CD4-positive, alpha-beta memory T cell (primary cell): ENCODE data around the gene MRC1. TPM values are rescaled to one million over a fixed set of nuclear protein-coding genes. Genes with fewer than 3 reads are reported as not detected.
"Not testable (repeated sequence)": the region's sequence is repeated elsewhere in the genome, so short reads cannot be mapped to it uniquely, and the experiment has no call there.

Source experiments
- CTCF ChIA-PET: fragments of 350-600 bp; sonication (Branson Sonifier 250); formaldehyde crosslinking; loops from one replicate; lab custom pipeline; 2021; ENCODE audit warnings: inconsistent platforms; ENCODE audit not compliant: partially characterized antibody; lab: Charles Lee
- POLR2A ChIA-PET: fragments of 350-600 bp; sonication (Branson Sonifier 250); formaldehyde crosslinking; loops from one replicate; lab custom pipeline; 2021; ENCODE audit not compliant: partially characterized antibody; lab: Charles Lee
- DNase-seq, 5 donors: peaks; one replicate each; pipeline versions ENCODE4 v3.0.0 to v3.0.0-alpha.2; 2020 to 2022; ENCODE audit warnings: mixed read lengths in 1 of 5
- H3K27ac ChIP-seq: one replicate; pipeline ENCODE4 v1.7.0; 2013; ENCODE audit warnings: low read depth, low read length
- H3K27me3 ChIP-seq: 2 replicates; pipeline ENCODE4 v1.7.0; 2013; ENCODE audit warnings: mild to moderate bottlenecking, low read length, moderate library complexity; ENCODE audit not compliant: insufficient read depth
- H3K36me3 ChIP-seq: 2 replicates; pipeline ENCODE4 v1.7.0; 2013; ENCODE audit warnings: mild to moderate bottlenecking, low read length, moderate library complexity; ENCODE audit not compliant: insufficient read depth
- H3K4me1 ChIP-seq: 2 replicates; pipeline ENCODE4 v1.7.0; 2013; ENCODE audit warnings: mild to moderate bottlenecking, low read length, moderate library complexity; ENCODE audit not compliant: insufficient read depth
- H3K4me3 ChIP-seq, 2 donors: one replicate each; pipeline ENCODE4 v1.7.0; 2013; ENCODE audit warnings: low read length in 2 of 2, mild to moderate bottlenecking in 1 of 2
- H3K9me3 ChIP-seq, 2 donors: one replicate each; pipeline ENCODE4 v1.7.0; 2013; ENCODE audit warnings: low read length in 2 of 2, control low read depth in 1 of 2; ENCODE audit not compliant: control insufficient read depth in 1 of 2
- H3K27ac Mint-ChIP-seq, 7 donors: one replicate each; pipeline ENCODE4 v1.8.0; 2020 to 2021; ENCODE audit warnings: mixed read lengths in 7 of 7, mild to moderate bottlenecking in 6 of 7, inconsistent platforms in 3 of 7, moderate library complexity in 3 of 7
- H3K27me3 Mint-ChIP-seq, 2 donors: one replicate each; pipeline ENCODE4 v1.8.0; 2020 to 2021; ENCODE audit warnings: mixed read lengths in 2 of 2
- H3K36me3 Mint-ChIP-seq, 2 donors: one replicate each; pipeline ENCODE4 v1.8.0; 2020 to 2021; ENCODE audit warnings: mixed read lengths in 2 of 2, inconsistent platforms in 1 of 2, mild to moderate bottlenecking in 1 of 2
- H3K4me1 Mint-ChIP-seq, 4 donors: one replicate each; pipeline ENCODE4 v1.8.0; 2020 to 2021; ENCODE audit warnings: mixed read lengths in 4 of 4, mild to moderate bottlenecking in 1 of 4
- H3K4me3 Mint-ChIP-seq, 8 donors: one replicate each; pipeline ENCODE4 v1.8.0; 2020 to 2021; ENCODE audit warnings: mixed read lengths in 8 of 8, mild to moderate bottlenecking in 7 of 8, moderate library complexity in 6 of 8, inconsistent platforms in 3 of 8
- H3K9me3 Mint-ChIP-seq, 8 donors: one replicate each; pipeline ENCODE4 v1.8.0; 2020 to 2021; ENCODE audit warnings: mixed read lengths in 8 of 8, mild to moderate bottlenecking in 5 of 8, inconsistent platforms in 3 of 8, moderate library complexity in 1 of 8
- intact Hi-C: fragments of 100-400 bp; cut with micrococcal nuclease; formaldehyde crosslinking; loops from one replicate; pipeline ENCODE4 v1.15.1; 2023
- polyA plus RNA-seq, 2 donors: library from polyadenylated mRNA; unstranded; fragments of 300-500 nt; fragmentation: Illumina TruSeq; gene quantifications; one replicate each; pipeline ENCODE4 v1.2.3, GENCODE V29; 2021
- total RNA-seq, 2 experiments: library from RNA; stranded (reverse); gene quantifications; one replicate each; pipeline ENCODE4 v1.2.3, GENCODE V29; 2021

The MRC1 gene
- total and polyA plus RNA-seq, 4 experiments from 2014 or later = 0.07 to 2.3 (median 1.9) TPM; not detected in 1

- H3K27ac ChIP-seq = no peak overlapping the region
- H3K27ac Mint-ChIP-seq = no peak overlapping the region
- DNase-seq = no peak
- no peaks in the 10 kb centered on the region for H3K27me3 ChIP-seq
- no peaks in the 10 kb centered on the region for H3K4me1 ChIP-seq
- no peak overlapping the region for H3K4me3 ChIP-seq
- intact Hi-C loops = no loop called here
- H3K9me3 Mint-ChIP-seq = peaks cover 0 to 8% (median 3%) of the 10 kb centered on the region in 8 donors
- CTCF ChIA-PET = no interaction called here
- H3K36me3 Mint-ChIP-seq = no peaks in the 10 kb centered on the region
- H3K4me3 Mint-ChIP-seq = no peak overlapping the region
- no peaks in the 10 kb centered on the region for H3K4me1 Mint-ChIP-seq
- H3K36me3 ChIP-seq = no peaks in the 10 kb centered on the region
- POLR2A ChIA-PET = no interaction called here
- no peaks in the 10 kb centered on the region for H3K9me3 ChIP-seq
- H3K27me3 Mint-ChIP-seq = peaks cover 0 to 3% of the 10 kb centered on the region in 2 donors
These were observed 105.3 kb downstream of the MRC1 start for GRCh38 chr10:17914169-17915045.

GRCh38 chr10:17915181-17915580 is 106.0 kb downstream of the MRC1 start:
- Histone ChIP-seq H3K4me1 (no peaks in the 10 kb centered on the region), H3K27ac (no peak overlapping the region), H3K27me3 (no peaks in the 10 kb centered on the region), H3K4me3 (no peak overlapping the region), H3K9me3 (no peaks in the 10 kb centered on the region), H3K36me3 (no peaks in the 10 kb centered on the region)
- Mint-ChIP-seq H3K4me1 (no peaks in the 10 kb centered on the region), H3K27me3 (peaks cover 0 to 3% of the 10 kb centered on the region in 2 donors), H3K36me3 (no peaks in the 10 kb centered on the region), H3K27ac (no peak overlapping the region), H3K4me3 (no peak overlapping the region), H3K9me3 (peaks cover 0 to 9% (median 4%) of the 10 kb centered on the region in 8 donors)
- ChIA-PET POLR2A (no interaction called here), CTCF (no interaction called here)
- DNase-seq = no peak
- intact Hi-C loops = no loop called here

GRCh38 chr10:17918187-17918903 is 109.2 kb downstream of the MRC1 start:
- intact Hi-C loops = no loop called here
- no peaks in the 10 kb centered on the region for H3K9me3 ChIP-seq
- CTCF ChIA-PET = no interaction called here
- H3K36me3 Mint-ChIP-seq = no peaks in the 10 kb centered on the region
- no peak overlapping the region for H3K27ac ChIP-seq
- peaks cover 0 to 9% (median 3%) of the 10 kb centered on the region in 8 donors for H3K9me3 Mint-ChIP-seq
- POLR2A ChIA-PET = no interaction called here
- no peak overlapping the region for H3K27ac Mint-ChIP-seq
- H3K4me1 Mint-ChIP-seq = no peaks in the 10 kb centered on the region
- H3K4me1 ChIP-seq = no peaks in the 10 kb centered on the region
- H3K36me3 ChIP-seq = no peaks in the 10 kb centered on the region
- peaks cover 0 to 1% of the 10 kb centered on the region in 2 donors for H3K27me3 Mint-ChIP-seq
- no peak for DNase-seq
- no peaks in the 10 kb centered on the region for H3K27me3 ChIP-seq
- H3K4me3 ChIP-seq = no peak overlapping the region
- H3K4me3 Mint-ChIP-seq = no peak overlapping the region

GRCh38 chr10:17921378-17921777 is 112.2 kb downstream of the MRC1 start:
- no peak overlapping the region for H3K27ac ChIP-seq
- Mint-ChIP-seq H3K4me3 (no peak overlapping the region), H3K9me3 (peaks cover 0 to 9% (median 3%) of the 10 kb centered on the region in 8 donors), H3K27ac (no peak overlapping the region), H3K36me3 (no peaks in the 10 kb centered on the region), H3K27me3 (peaks cover 0 to 1% of the 10 kb centered on the region in 2 donors), H3K4me1 (no peaks in the 10 kb centered on the region)
- H3K36me3 ChIP-seq = no peaks in the 10 kb centered on the region
- no peaks in the 10 kb centered on the region for H3K27me3 ChIP-seq
- intact Hi-C loops = no loop called here
- ChIA-PET POLR2A (no interaction called here), CTCF (no interaction called here)
- H3K9me3 ChIP-seq = no peaks in the 10 kb centered on the region
- no peak overlapping the region for H3K4me3 ChIP-seq
- DNase-seq = no peak
- no peaks in the 10 kb centered on the region for H3K4me1 ChIP-seq

GRCh38 chr10:17923728-17924127 is 114.6 kb downstream of the MRC1 start:
- Histone ChIP-seq H3K27ac (no peak overlapping the region), H3K4me1 (no peaks in the 10 kb centered on the region), H3K4me3 (no peak overlapping the region), H3K27me3 (no peaks in the 10 kb centered on the region), H3K9me3 (no peaks in the 10 kb centered on the region), H3K36me3 (no peaks in the 10 kb centered on the region)
- ChIA-PET CTCF (no interaction called here), POLR2A (no interaction called here)
- Mint-ChIP-seq H3K27me3 (no peaks in the 10 kb centered on the region), H3K36me3 (no peaks in the 10 kb centered on the region), H3K4me3 (no peak overlapping the region), H3K9me3 (peaks cover 0 to 9% (median 2%) of the 10 kb centered on the region in 8 donors), H3K4me1 (no peaks in the 10 kb centered on the region), H3K27ac (no peak overlapping the region)
- intact Hi-C loops = no loop called here
- DNase-seq = no peak

- no peaks in the 10 kb centered on the region for H3K4me1 Mint-ChIP-seq
- no peaks in the 10 kb centered on the region for H3K4me1 ChIP-seq
- DNase-seq = no peak
- H3K27ac ChIP-seq = no peak overlapping the region
- no peak overlapping the region for H3K4me3 ChIP-seq
- peaks cover 0 to 5% of the 10 kb centered on the region in 2 donors for H3K27me3 Mint-ChIP-seq
- intact Hi-C loops = no loop called here
- H3K9me3 ChIP-seq = no peaks in the 10 kb centered on the region
- no peaks in the 10 kb centered on the region for H3K36me3 ChIP-seq
- ChIA-PET POLR2A (no interaction called here), CTCF (no interaction called here)
- no peak overlapping the region for H3K27ac Mint-ChIP-seq
- no peaks in the 10 kb centered on the region for H3K36me3 Mint-ChIP-seq
- H3K4me3 Mint-ChIP-seq = no peak overlapping the region
- H3K27me3 ChIP-seq = no peaks in the 10 kb centered on the region
- peaks cover 0 to 3% (median 0%) of the 10 kb centered on the region in 8 donors for H3K9me3 Mint-ChIP-seq
These were observed 134.0 kb downstream of the MRC1 start for GRCh38 chr10:17943033-17943745.

GRCh38 chr10:17950269-17950668 is 141.1 kb downstream of the MRC1 start:
- H3K4me1 Mint-ChIP-seq, H3K27ac ChIP-seq, H3K27me3 ChIP-seq, H3K9me3 ChIP-seq, H3K4me3 ChIP-seq, H3K36me3 Mint-ChIP-seq, H3K4me3 Mint-ChIP-seq, CTCF ChIA-PET, H3K4me1 ChIP-seq, DNase-seq, H3K27ac Mint-ChIP-seq, POLR2A ChIA-PET, intact Hi-C loops, H3K36me3 ChIP-seq, H3K27me3 Mint-ChIP-seq: not testable (repeated sequence)
- peaks cover 0 to 13% (median 0%) of the 10 kb centered on the region in 8 donors for H3K9me3 Mint-ChIP-seq
